HG02798 (cell line): ENCODE measurements around the gene RNF150.

ENCODE experiments used
- ATAC-seq: cut with Tn5 transposase; IDR thresholded peaks from one replicate; pipeline ENCODE4 v1.9.1; 2021; ENCODE audit warnings: mild to moderate bottlenecking; ENCODE audit not compliant: unreplicated experiment, poor library complexity

Gene RNF150

DNA sequence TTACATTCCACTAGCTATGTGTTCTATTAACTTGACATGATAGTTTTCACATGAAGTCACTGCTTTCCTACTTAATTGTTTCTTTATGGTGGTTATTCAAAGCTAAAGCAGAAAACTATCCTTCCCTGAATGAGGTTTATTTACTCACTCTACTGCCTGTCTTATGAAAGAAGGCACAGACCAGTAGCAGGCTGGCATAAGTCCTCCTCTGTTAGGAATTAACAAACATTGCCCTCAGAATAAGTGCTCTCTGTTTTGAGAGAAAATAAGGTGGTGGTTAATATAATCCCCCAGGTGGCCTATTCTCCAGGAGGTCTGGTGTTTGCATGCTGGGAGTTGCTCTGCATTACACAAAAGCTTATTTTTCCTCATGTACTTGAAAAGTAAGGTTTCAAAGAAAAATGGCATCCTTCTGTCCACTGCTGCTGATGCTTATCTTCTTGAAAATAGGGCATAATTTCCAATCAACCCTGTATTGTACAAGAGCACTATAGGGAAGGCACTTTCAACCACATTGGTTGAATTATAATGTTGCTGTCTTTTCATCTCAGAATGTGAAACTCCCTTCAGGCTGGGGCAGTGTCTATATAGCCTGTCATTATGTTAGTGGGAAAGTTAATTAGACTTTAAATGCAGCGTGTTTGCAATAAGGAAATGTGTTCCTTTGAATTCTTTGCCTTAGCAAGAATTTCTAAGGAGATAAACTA, 257.4 kb downstream of the RNF150 start:
- no peak for ATAC-seq

DNA sequence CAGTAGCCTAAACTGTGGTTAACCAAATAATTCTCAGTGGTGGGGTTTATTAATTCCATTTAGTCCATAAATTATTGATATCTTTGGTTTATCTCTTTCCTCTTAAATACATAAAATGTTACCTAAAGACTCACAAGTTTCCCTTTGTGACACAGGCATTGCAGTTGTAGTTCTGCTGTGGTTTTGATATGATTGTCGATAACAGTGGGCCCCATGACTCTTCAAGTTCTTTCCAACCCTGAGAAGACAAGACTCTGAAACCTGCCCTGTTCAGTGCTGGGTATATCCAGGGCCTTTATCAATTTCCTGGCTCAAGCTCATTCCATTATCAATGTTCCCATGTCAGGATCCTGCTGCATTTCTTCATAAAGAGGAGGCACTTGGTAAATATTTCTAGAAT, 259.2 kb downstream of the RNF150 start:
- ATAC-seq, result no peak

DNA sequence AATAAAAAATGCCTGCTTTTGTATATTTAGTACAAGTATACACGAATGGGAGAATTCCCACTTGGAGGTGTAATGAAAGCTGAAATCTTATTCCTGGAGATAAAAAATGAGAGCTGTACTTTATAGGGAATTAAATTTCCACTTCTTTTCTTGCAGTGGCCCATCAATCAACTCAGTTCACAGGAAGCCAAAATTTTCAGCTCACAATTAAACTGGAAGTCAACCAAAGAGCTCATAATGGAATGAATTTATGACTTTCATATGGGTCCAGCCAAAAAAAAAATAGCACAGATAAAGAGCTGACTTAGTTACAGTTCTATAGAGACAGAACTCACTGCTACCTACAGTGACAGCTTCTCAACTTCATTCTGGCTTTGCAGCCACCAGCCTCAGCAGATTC, 261.9 kb downstream of the RNF150 start:
- no peak for ATAC-seq

- no peak for ATAC-seq
These were observed 262.8 kb downstream of the RNF150 start for GRCh38 chr4:140870427-140870826.

- ATAC-seq, result no peak
These were observed 263.8 kb downstream of the RNF150 start for GRCh38 chr4:140869446-140869845.

DNA sequence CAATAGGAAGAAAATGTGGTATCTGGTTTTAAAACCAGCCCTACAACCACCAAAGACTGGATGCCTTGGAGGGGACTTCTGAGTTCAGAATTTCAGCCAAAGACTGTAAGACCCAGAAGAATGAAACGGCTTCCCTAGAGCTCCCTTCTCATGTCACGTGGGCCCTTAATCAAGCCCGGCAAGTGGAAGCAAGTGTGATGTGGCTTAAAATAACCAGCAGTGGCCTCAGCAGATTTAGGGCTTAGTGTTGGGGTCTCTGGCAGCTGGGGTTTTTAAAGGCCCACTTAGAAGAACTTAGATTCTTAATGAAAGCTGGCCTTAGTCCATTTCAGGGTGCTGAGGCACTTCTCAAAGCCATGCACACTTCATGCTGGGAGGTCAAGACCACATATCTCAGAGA, 265.9 kb downstream of the RNF150 start:
- ATAC-seq, result no peak

- ATAC-seq, result no peak
These were observed 266.7 kb downstream of the RNF150 start for GRCh38 chr4:140866492-140867005.

DNA sequence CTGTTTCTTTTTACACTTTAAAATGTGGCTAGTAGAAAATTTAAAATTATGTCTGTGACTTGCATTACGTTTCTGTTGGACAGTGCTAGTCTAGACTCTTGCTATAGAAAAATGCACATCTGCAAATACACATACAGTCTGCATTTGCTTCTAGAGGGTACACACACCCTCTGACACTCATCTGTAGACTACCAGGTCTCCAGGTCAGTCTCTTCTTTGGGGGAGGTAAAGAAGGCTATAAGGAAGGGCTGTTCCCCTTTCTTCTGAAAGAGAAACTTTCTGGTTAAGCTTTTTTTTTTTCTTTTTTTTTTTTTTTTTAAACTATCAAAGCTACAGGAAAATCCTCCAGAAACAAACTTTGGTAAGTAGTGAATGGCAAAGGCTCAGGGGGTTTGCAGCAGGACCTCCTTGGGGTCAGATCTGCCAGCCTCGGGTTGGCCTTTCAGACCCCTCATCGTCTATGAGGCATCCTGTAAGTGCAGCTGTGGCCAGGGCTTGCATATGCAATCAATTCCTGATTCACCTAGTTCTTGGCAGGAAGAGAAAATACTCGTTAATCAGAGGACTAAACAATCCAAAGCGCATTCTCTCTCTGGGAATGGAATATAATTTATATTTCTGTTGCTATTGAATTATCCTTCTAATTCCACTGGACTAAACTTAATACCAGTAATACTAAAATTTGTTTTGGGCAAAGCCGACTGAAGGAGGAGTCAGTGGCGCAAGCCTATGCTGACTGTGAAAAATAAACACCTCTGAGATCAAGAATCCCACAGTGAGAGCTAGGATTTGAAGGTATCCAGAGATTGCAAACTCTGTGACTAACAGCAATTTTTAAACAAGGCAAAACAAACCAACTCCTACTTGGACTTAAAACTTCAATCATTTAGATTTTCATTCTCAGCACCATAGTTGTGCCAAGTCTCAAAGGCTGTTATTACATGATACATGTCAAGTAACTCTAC, 267.7 kb downstream of the RNF150 start:
- ATAC-seq, result no peak

DNA sequence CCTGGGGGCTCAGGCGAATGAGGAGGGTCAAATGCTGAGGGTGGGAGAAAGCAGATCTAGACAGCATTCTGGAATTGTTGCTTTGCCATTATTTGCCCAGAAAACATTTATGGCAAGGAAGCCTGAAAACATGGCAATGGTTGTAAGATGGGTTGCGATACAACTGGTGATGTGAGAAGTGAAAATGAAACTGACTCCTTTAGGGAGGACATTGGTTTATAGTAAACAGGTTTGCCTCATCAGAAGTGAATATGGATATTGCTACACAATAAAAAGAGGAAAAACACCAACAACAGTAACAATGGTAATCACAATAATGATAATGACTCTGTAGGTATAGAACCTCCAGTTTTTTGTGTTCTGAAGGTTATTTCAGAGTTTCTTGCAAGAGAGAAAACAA, 270.1 kb downstream of the RNF150 start:
- no peak for ATAC-seq

- no peak for ATAC-seq
These were observed 271.2 kb downstream of the RNF150 start for GRCh38 chr4:140862177-140862442.

- peak; percentile 66 for ATAC-seq
These were observed 271.7 kb downstream of the RNF150 start for GRCh38 chr4:140861359-140862176.

DNA sequence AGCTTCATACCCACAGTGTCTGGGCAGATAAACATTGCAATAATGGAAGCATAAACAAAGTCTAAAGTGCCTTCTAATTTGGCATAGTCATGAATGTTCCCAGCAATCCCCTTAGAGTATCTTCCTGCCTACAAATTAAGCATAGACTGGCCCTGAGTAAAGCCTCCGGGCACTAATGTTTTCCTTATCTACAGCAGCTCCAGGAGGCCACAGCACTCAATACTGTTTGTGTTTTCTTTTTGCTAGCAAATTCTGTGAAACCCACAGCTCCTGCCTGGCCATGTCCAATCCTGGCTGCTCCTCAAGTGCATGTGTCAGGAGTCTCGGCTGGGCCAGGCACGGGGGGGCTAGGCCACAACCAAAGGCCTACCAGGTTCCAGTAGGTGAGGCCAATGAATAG, 274.4 kb downstream of the RNF150 start:
- no peak for ATAC-seq

- no peak for ATAC-seq
These were observed 276.2 kb downstream of the RNF150 start for GRCh38 chr4:140857111-140857510.

DNA sequence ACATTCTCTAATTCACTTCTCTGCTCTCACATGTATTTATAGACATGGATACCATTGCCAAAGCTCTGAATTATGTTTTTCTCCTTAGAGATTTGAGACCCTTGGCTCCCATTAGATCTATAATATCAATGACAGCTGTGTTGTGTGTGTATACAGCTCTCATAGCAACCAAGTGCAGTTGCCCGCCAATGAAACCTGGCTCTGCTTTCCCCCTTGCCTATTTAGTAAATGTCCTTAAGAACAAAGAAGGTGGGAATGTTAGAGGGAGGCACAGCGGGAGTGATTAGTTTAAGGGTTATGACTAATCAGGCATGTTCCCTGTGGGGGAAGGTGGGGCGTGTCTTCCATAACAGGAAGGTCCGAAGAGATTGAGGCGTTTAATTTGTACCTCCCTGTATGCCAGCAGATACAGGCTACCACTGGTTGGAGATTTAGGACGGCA, 276.6 kb downstream of the RNF150 start:
- no peak for ATAC-seq

GRCh38 chr4:140854168-140854567, 279.1 kb downstream of the RNF150 start:
- no peak for ATAC-seq

DNA sequence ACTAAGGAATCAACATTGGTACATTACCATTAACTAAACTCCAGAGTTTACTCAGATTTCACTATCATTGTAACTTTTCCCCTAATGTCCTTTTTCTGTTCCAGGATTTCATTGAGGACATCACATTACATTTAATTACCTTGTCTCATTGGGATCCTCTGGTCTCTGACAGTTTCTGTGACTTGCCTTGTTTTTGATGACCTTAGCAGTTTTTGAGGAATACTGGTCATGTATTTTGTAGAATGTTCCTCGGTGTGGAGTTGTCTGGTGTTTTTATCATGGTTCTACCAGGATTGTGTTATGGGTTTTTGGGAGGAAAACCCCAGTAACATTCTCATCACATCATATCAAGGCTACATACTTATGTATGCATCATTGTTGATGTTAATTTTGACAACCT, 281.5 kb downstream of the RNF150 start:
- no peak for ATAC-seq

DNA sequence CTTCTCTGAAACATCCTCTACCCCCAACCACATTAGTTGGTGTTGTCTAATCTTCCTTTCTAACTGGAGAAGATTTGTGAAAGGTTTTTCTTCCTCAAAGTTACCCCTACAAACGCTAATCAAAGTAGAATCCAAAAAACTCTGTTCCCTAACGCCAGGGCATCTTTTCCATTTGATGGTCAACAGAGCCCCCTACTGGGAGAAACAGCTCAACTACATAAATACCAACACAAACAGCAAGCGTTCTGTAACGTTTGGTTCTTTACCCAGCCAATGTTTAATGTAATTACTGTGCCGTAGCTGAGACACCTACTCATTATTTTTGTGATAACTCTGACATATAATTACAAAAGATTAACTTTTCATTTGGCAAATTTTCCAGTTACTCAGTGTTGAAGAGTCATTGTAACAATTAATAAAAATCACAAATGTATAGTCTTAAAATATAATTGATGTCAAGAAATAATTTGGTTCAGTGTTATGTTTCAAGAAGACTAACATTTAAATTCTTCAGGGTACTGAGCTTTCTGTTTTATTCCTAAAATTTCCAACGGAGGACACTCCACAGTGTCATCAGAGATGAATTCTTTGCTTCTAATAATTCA, 282.1 kb downstream of the RNF150 start:
- peak; percentile 77 for ATAC-seq

- no peak for ATAC-seq
These were observed 283.7 kb downstream of the RNF150 start for GRCh38 chr4:140849526-140849925.

- no peak for ATAC-seq
These were observed 286.5 kb downstream of the RNF150 start for GRCh38 chr4:140846736-140847135.

DNA sequence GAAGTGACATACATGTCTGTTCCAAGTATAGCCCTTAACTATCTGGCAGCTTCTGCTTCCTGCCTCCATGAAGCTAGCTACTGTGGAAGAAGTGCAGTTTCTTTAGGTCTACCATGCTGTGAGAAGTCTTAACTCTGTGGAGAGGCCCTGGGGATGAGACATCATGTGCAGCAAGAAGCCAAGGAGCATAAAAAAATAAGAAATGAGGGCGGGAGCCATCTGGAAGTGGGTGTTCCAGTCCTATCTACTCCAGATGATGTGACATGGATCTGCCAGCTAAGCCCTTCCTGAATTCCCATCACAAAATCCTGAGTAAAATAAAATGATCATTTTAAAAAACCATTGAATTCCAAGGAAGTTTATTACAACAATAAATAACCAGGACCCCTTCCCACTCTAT, 289.2 kb downstream of the RNF150 start:
- ATAC-seq, result no peak
